ENCODE data around the gene BMPR2. TPM values are rescaled to one million over a fixed set of nuclear protein-coding genes. Genes with fewer than 3 reads are reported as not detected.
"Not testable (repeated sequence)": the region's sequence is repeated elsewhere in the genome, so short reads cannot be mapped to it uniquely, and the experiment has no call there.

The BMPR2 gene
- polyA plus RNA-seq, 3 donors from 2014 or later, result 1.4 to 5.4 (median 2.8) TPM

DNA sequence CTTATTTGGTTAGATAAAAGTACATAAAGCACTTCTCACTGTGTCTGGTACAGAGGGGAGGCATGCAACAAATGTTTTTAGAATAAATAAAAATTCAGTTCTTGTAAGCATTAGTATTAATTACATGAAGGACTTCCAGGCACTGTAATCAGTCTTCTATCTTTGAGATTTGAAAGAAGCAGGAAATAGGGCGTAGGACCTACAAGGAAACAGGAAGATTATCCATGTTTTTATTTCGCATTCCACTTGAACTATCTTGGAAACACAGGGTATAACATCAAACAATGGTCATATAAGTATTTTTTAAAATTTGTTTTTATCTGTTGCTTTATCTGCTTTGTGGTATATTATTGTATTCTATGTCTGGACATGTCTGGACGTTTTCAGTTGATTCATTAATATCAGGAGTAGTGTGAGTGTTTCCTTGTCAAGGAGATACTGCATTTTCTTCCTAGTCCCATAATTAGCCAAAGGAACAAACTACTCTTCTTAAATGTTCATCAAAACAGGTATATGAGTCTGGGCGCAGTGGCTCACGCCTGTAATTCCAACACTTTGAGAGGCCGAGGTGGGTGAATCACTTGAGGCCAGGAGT is 32.5 kb downstream of the BMPR2 start:
- no peak overlapping the region for H3K27ac Mint-ChIP-seq
- H3K27me3 Mint-ChIP-seq (ENCODE audit: low read depth in 3 of 3), result no peaks in the 10 kb centered on the region
- no peak overlapping the region for H3K4me3 Mint-ChIP-seq
- DNase-seq, result no peak
- no peaks in the 10 kb centered on the region for H3K36me3 Mint-ChIP-seq
- peaks cover 6 to 8% of the 10 kb centered on the region in 2 donors for H3K4me1 Mint-ChIP-seq
- no peaks in the 10 kb centered on the region for H3K9me3 Mint-ChIP-seq

DNA sequence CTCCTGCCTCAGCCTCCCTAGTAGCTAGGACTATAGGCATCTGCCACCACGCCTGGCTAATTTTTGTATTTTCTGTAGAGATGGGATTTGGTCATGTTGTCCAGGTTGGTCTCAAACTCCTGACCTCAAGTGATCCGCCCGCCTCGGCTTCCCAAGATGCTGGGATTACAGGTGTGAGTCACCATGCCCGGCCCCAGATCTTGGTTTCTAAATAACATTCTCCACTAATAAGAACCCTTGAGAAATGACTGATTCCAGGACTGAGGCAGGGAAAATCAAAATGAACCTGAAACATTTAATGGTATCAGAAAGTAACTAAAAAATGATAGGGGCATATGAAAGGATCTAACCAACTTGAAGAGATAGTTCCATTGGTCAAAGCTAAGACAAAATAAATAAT is 34.0 kb downstream of the BMPR2 start:
- Mint-ChIP-seq H3K9me3 (no peaks in the 10 kb centered on the region), H3K36me3 (no peaks in the 10 kb centered on the region), H3K4me1 (peaks cover 6 to 8% of the 10 kb centered on the region in 2 donors), H3K27ac (no peak overlapping the region), H3K27me3 (ENCODE audit: low read depth in 3 of 3) (peaks cover 0 to 1% (median 0%) of the 10 kb centered on the region in 3 donors), H3K4me3 (no peak overlapping the region)
- DNase-seq, result no peak

DNA sequence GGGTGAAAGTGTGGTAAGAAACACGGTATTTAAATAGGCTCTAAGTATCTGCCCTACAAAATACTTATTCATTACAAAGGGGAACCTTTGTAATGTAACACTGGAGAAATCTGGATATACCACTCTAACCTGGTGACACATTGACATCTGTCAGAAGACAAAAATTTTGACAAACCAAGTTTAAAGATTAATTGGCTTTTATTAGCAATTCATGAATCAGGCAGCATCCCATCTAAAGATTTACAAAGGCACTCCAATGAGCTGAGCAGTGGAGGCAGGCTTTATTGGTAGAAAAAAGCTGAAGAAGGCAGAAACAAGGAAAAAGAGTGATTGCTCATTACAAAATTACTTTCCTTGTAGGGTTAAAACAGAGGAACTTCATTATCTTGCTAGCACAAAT is 35.0 kb downstream of the BMPR2 start:
- no peak for DNase-seq
- Mint-ChIP-seq H3K4me3 (no peak overlapping the region), H3K36me3 (peaks cover 0 to 4% (median 0%) of the 10 kb centered on the region in 3 donors), H3K9me3 (no peaks in the 10 kb centered on the region), H3K27ac (no peak overlapping the region), H3K4me1 (peaks cover 8 to 10% of the 10 kb centered on the region in 2 donors), H3K27me3 (ENCODE audit: low read depth in 3 of 3) (peaks cover 0 to 1% (median 0%) of the 10 kb centered on the region in 3 donors)

DNA sequence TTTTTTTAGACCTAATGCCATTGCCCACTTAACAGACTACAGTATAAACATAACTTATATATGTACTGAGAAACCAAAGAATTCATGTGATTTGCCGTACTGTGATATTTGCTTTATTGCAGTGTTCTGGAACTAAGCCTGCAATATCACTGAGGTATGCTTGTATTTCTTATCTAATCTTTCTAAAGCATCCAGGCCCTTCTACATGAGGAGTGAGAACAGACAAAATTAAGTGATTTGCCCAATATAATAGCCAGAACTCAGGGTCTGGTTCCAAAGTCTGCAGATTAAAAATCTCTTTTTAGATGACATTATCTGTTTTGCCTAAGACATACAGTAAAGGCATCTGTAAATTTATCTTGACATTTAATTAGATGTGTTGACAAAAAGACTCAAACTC is 41.9 kb downstream of the BMPR2 start:
- Mint-ChIP-seq H3K9me3 (no peaks in the 10 kb centered on the region), H3K36me3 (peaks cover 0 to 4% (median 0%) of the 10 kb centered on the region in 3 donors), H3K4me1 (peaks cover 0 to 10% of the 10 kb centered on the region in 2 donors), H3K4me3 (no peak overlapping the region), H3K27ac (no peak overlapping the region), H3K27me3 (ENCODE audit: low read depth in 3 of 3) (peaks cover 0 to 1% (median 0%) of the 10 kb centered on the region in 3 donors)
- DNase-seq, result no peak

DNA sequence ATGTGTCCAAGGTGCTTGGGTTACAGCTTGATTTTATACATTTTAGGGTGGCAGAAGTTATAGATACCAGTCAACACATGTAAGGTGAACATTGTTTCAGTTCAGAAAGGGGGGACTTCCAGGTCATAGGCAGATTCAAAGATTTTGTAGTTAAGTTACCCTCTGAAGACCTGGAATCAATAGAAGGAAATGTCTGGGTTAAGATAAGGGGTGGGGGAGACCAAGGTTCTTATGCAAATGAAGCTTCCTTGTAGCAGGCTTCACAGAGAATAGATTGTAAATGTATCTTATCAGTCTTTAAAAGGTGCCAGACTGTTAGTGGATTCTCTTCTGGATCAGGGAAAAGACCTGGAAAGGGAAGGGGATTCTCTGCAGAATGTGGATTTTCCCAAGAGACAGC is 42.4 kb downstream of the BMPR2 start:
- peaks cover 0 to 10% of the 10 kb centered on the region in 2 donors for H3K4me1 Mint-ChIP-seq
- no peak overlapping the region for H3K27ac Mint-ChIP-seq
- no peaks in the 10 kb centered on the region for H3K9me3 Mint-ChIP-seq
- no peak for DNase-seq
- H3K4me3 Mint-ChIP-seq, result no peak overlapping the region
- H3K36me3 Mint-ChIP-seq, result peaks cover 0 to 4% (median 0%) of the 10 kb centered on the region in 3 donors
- H3K27me3 Mint-ChIP-seq (ENCODE audit: low read depth in 3 of 3), result peaks cover 0 to 1% (median 0%) of the 10 kb centered on the region in 3 donors

DNA sequence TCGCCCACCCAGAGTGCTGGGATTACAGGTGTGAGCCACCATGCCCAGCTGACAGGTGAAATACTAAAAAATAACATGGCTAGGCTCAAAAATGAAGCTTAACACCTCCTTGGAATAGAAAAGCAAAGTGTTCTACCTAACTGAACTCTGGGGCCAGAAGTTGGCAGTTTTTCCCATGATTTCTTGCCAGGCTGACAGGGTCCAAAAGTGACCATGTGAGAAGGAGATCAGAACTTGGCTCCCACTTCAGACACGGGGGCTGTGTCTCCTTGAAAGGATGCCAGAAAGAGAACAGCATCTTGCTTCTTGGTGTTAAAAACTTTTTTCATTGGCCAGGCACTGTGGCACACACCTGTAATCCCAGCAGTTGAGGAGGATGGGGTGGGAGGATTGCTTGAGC is 47.0 kb downstream of the BMPR2 start:
- H3K27ac Mint-ChIP-seq, result no peak overlapping the region
- H3K36me3 Mint-ChIP-seq, result peaks cover 0 to 4% (median 4%) of the 10 kb centered on the region in 3 donors
- H3K4me3 Mint-ChIP-seq, result no peak overlapping the region
- no peak for DNase-seq
- H3K9me3 Mint-ChIP-seq, result no peaks in the 10 kb centered on the region
- peaks cover 0 to under 1% (median 0%) of the 10 kb centered on the region in 3 donors for H3K27me3 Mint-ChIP-seq (ENCODE audit: low read depth in 3 of 3)
- H3K4me1 Mint-ChIP-seq, result peaks cover 6 to 24% of the 10 kb centered on the region in 2 donors

DNA sequence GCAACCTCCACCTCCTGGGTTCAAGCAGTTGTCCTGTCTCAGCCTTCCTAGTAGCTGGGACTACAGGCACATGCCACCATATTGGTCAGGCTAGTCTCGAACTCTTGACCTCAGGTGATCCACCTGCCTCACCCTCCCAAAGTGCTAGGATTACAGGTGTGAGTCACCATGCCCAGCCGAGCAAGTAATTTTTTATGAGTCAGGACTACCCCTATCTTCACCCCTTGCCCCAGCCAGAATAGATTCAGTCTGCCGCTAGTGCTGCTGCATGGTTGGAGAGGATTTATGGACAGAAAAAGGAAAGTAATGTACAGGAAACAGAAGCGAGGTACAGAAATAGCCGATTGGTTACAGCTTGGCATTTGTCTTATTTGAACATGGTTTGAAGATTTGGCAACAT is 48.9 kb downstream of the BMPR2 start:
- H3K4me1 Mint-ChIP-seq, result peaks cover 13 to 37% of the 10 kb centered on the region in 2 donors
- H3K36me3 Mint-ChIP-seq, result peaks cover 0 to 13% (median 9%) of the 10 kb centered on the region in 3 donors
- DNase-seq, result no peak
- H3K27ac Mint-ChIP-seq, result no peak overlapping the region
- H3K9me3 Mint-ChIP-seq, result no peaks in the 10 kb centered on the region
- H3K4me3 Mint-ChIP-seq, result no peak overlapping the region
- H3K27me3 Mint-ChIP-seq (ENCODE audit: low read depth in 3 of 3), result peaks cover 0 to 1% (median 0%) of the 10 kb centered on the region in 3 donors

- H3K27ac Mint-ChIP-seq, result no peak overlapping the region
- H3K27me3 Mint-ChIP-seq (ENCODE audit: low read depth in 3 of 3), result peaks cover 0 to 1% (median 0%) of the 10 kb centered on the region in 3 donors
- no peak for DNase-seq
- no peaks in the 10 kb centered on the region for H3K9me3 Mint-ChIP-seq
- H3K4me1 Mint-ChIP-seq, result peaks cover 13 to 37% of the 10 kb centered on the region in 2 donors
- H3K36me3 Mint-ChIP-seq, result peaks cover 0 to 13% (median 9%) of the 10 kb centered on the region in 3 donors
- H3K4me3 Mint-ChIP-seq, result no peak overlapping the region
These were observed 50.6 kb downstream of the BMPR2 start for GRCh38 chr2:202426751-202427150.

- Mint-ChIP-seq H3K27me3 (ENCODE audit: low read depth in 3 of 3) (peaks cover 0 to 1% (median 0%) of the 10 kb centered on the region in 3 donors), H3K36me3 (peaks cover 0 to 13% (median 9%) of the 10 kb centered on the region in 3 donors), H3K4me1 (peaks cover 13 to 37% of the 10 kb centered on the region in 2 donors), H3K9me3 (no peaks in the 10 kb centered on the region), H3K4me3 (no peak overlapping the region), H3K27ac (no peak overlapping the region)
- DNase-seq, result no peak
These were observed 53.2 kb downstream of the BMPR2 start for GRCh38 chr2:202429164-202429980.

DNA sequence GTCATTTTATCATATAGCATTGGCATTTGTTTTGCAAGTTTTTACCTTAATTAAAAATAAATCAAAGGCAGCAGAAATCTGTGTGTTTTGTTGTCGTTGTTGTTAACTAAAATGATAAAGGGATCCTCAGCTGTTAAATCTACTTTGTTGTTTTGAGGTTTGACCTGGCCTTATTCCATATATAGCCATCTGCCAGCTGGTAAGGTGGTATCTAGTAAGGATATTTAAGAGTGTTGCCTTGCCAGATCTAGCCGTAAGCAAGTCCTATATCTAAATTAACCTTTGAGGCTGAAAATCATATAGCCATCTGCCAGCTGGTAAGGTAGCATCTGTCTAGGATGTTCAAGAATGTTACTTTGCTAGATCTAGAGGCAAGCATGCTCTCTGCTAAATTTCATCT is 56.6 kb downstream of the BMPR2 start:
- Mint-ChIP-seq H3K27me3 (ENCODE audit: low read depth in 3 of 3) (peaks cover 0 to 1% (median 0%) of the 10 kb centered on the region in 3 donors), H3K4me1 (peaks cover 7 to 20% of the 10 kb centered on the region in 2 donors), H3K27ac (peak overlapping the region in 1 of 6 donors; percentile 41), H3K4me3 (no peak overlapping the region), H3K36me3 (peaks cover 0 to 9% (median 4%) of the 10 kb centered on the region in 3 donors), H3K9me3 (no peaks in the 10 kb centered on the region)
- DNase-seq, result no peak

GRCh38 chr2:202434472-202434871 is 58.3 kb downstream of the BMPR2 start:
- H3K4me1 Mint-ChIP-seq, result peaks cover 1 to 3% of the 10 kb centered on the region in 2 donors
- no peaks in the 10 kb centered on the region for H3K27me3 Mint-ChIP-seq (ENCODE audit: low read depth in 3 of 3)
- no peak overlapping the region for H3K27ac Mint-ChIP-seq
- no peaks in the 10 kb centered on the region for H3K9me3 Mint-ChIP-seq
- DNase-seq, result no peak
- H3K36me3 Mint-ChIP-seq, result peaks cover 0 to 2% (median 1%) of the 10 kb centered on the region in 3 donors
- H3K4me3 Mint-ChIP-seq, result no peak overlapping the region

GRCh38 chr2:202436626-202437025 is 60.5 kb downstream of the BMPR2 start:
- H3K27me3 Mint-ChIP-seq (ENCODE audit: low read depth in 3 of 3), result no peaks in the 10 kb centered on the region
- no peaks in the 10 kb centered on the region for H3K4me1 Mint-ChIP-seq
- H3K4me3 Mint-ChIP-seq, result no peak overlapping the region
- no peaks in the 10 kb centered on the region for H3K36me3 Mint-ChIP-seq
- H3K9me3 Mint-ChIP-seq, result no peaks in the 10 kb centered on the region
- no peak overlapping the region for H3K27ac Mint-ChIP-seq
- no peak for DNase-seq

GRCh38 chr2:202440117-202440516 is 64.0 kb downstream of the BMPR2 start:
- not testable (repeated sequence) for H3K27me3 Mint-ChIP-seq (ENCODE audit: low read depth in 3 of 3); H3K36me3 Mint-ChIP-seq; H3K9me3 Mint-ChIP-seq; H3K27ac Mint-ChIP-seq; DNase-seq; H3K4me3 Mint-ChIP-seq
- H3K4me1 Mint-ChIP-seq, result peaks cover 9 to 11% of the 10 kb centered on the region in 2 donors

DNA sequence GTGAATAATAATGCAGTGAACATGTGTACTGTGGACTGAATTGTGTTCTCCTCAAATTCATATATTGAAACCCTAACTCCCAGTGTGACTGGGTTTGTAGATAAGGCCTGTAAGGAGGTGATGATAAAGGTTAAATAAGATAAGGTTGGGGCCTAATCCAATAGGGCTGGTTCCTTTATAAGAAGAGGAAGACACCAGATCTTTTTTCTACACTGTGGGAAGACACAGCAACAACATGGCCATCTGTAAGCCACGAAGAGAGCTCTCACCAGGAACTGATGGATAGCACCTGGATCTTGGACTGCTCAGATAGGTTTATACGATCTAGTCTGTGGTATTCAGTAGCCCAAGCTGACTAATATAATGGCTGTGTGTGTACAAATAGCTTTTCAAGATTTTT is 66.8 kb downstream of the BMPR2 start:
- Mint-ChIP-seq H3K27me3 (ENCODE audit: low read depth in 3 of 3) (no peaks in the 10 kb centered on the region), H3K4me3 (no peak overlapping the region), H3K27ac (peak overlapping the region in 2 of 6 donors; percentile 0 to 9), H3K9me3 (no peaks in the 10 kb centered on the region), H3K36me3 (no peaks in the 10 kb centered on the region), H3K4me1 (peaks cover 9 to 11% of the 10 kb centered on the region in 2 donors)
- no peak for DNase-seq
